Ishikawa (cell line): ENCODE data around the gene CDH23.

Experiments used
- EP300 ChIP-seq: IDR thresholded peaks from 2 replicates; pipeline ENCODE4 v1.6.1; 2012; ENCODE audit warnings: borderline replicate concordance
- FOXM1 ChIP-seq: IDR thresholded peaks from 2 replicates; pipeline ENCODE4 v1.6.1; 2012; ENCODE audit warnings: low read depth, borderline replicate concordance
- RAD21 ChIP-seq: IDR thresholded peaks from 2 replicates; pipeline ENCODE4 v1.6.1; 2012; ENCODE audit warnings: low read depth
- TAF1 ChIP-seq: IDR thresholded peaks from 2 replicates; pipeline ENCODE4 v1.6.1; 2012; ENCODE audit warnings: low read depth, mild to moderate bottlenecking
- TEAD4 ChIP-seq: IDR thresholded peaks from 2 replicates; pipeline ENCODE4 v1.6.1; 2012
- USF1 ChIP-seq: IDR thresholded peaks from 2 replicates; pipeline ENCODE4 v1.6.1; 2012

- TF ChIP-seq RAD21 (no peak), USF1 (no peak), FOXM1 (no peak), TEAD4 (no peak), EP300 (no peak), TAF1 (no peak)
Observed at GRCh38 chr10:71513936-71514335, 117.2 kb downstream of the CDH23 start.
